AG09309 (cell line): ENCODE data around the gene ZNF574.

ENCODE experiments used
- DNase-seq: peaks from one replicate; pipeline ENCODE4 v3.0.0-alpha.2; 2010; ENCODE audit warnings: low read depth
- H3K4me3 ChIP-seq: 2 replicates; pipeline ENCODE4 v1.5.1; 2011; ENCODE audit warnings: mild to moderate bottlenecking, low read depth, low read length, moderate library complexity; ENCODE audit not compliant: control insufficient read depth
- TF ChIP-seq, protein P1 (sequence below): IDR thresholded peaks from 2 replicates; pipeline ENCODE4 v1.5.1; 2011; ENCODE audit warnings: mild to moderate bottlenecking, low read depth, low read length, inconsistent platforms; ENCODE audit not compliant: insufficient read depth, control insufficient read depth; ENCODE audit errors: missing control alignments

Gene ZNF574

DNA sequence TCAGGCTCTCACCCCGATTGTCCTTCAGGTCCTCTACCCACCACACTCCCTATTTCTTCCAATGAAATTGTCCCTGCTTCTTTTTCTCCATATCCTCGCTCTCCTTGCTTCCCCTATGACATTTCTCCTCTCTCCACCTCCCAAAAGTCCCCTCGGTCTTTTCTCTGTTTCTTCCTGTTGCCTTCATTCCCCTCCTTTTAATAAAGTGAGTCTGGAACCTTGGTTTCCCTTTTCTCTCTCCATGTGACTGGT lies 676 bp upstream of the ZNF574 start:
- TF ChIP-seq, protein P1, sequence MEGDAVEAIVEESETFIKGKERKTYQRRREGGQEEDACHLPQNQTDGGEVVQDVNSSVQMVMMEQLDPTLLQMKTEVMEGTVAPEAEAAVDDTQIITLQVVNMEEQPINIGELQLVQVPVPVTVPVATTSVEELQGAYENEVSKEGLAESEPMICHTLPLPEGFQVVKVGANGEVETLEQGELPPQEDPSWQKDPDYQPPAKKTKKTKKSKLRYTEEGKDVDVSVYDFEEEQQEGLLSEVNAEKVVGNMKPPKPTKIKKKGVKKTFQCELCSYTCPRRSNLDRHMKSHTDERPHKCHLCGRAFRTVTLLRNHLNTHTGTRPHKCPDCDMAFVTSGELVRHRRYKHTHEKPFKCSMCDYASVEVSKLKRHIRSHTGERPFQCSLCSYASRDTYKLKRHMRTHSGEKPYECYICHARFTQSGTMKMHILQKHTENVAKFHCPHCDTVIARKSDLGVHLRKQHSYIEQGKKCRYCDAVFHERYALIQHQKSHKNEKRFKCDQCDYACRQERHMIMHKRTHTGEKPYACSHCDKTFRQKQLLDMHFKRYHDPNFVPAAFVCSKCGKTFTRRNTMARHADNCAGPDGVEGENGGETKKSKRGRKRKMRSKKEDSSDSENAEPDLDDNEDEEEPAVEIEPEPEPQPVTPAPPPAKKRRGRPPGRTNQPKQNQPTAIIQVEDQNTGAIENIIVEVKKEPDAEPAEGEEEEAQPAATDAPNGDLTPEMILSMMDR, result no peak
- DNase-seq, result no peak
- H3K4me3 ChIP-seq, result peak overlapping the region; percentile 76

DNA sequence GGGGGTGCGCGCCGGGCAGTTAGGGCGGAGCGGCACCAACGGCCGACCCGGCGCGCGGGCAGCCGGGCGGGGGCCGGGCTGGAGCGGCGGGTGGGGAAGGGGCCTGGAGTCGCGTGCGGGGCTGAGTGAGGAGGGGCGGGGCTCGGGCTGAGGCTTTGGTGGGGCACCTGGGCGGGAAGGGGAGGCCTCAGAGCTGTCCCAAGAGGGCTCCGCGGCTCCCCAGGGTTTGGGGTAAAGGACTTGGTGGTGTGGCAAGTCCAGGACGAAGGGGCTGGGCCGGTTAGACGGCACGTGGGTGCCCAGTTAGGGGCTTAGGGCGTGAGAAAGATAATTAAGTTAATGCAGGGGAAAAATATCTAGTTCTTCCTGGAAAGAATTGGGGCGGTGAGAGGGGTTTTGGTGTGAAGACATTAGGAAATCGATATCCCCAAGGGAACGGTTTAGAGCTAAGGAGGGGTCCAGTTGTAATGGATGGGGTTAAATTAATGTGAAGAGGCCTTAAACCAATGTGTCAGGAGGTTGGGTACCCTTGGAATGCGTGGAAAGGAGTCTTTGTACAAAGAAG lies 496 bp downstream of the ZNF574 start:
- no peak for DNase-seq
- peak overlapping the region; percentile 94 for H3K4me3 ChIP-seq
- TF ChIP-seq, protein P1, result no peak

DNA sequence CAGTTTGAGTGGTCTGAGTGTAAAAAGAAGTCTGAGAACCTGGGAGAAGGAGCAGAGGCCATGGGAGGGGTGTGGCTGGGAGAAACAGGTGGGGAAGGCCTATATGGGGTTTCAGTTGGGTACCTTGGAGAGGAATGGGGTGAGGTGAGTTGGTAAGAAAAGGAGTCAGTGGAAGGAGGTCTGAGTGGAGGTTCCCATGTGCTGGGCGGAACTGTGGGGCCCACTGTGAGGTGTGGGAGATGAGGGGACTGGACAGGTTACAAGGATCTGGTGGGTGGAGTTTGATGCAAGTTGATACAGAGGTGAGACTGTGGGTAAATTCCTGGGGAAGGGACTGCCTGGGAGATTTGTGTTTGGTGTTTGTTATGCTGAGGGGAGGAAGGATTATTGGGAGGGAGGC lies 2.1 kb downstream of the ZNF574 start:
- DNase-seq, result no peak
- TF ChIP-seq, protein P1, result no peak
- no peak overlapping the region; the same call in 1 of the 2 replicates for H3K4me3 ChIP-seq

DNA sequence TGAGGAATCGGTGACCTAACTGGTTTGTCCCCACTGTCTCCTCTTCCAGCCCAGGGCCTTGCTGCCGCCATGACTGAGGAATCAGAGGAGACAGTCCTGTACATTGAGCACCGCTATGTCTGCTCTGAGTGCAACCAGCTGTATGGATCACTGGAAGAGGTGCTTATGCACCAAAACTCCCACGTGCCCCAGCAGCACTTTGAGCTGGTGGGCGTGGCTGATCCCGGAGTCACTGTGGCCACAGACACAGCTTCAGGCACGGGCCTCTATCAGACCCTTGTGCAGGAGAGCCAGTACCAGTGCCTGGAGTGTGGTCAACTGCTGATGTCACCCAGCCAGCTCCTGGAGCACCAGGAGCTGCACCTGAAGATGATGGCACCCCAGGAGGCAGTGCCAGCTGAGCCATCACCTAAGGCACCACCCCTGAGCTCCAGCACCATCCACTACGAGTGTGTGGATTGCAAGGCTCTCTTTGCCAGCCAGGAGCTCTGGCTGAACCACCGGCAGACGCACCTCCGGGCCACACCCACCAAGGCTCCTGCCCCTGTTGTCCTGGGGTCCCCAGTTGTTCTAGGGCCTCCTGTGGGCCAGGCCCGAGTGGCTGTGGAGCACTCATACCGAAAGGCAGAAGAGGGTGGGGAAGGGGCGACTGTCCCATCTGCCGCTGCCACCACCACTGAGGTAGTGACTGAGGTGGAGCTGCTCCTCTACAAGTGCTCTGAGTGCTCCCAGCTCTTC lies 2.7 kb downstream of the ZNF574 start:
- H3K4me3 ChIP-seq, result no peak overlapping the region
- DNase-seq, result no peak
- TF ChIP-seq, protein P1, result no peak

DNA sequence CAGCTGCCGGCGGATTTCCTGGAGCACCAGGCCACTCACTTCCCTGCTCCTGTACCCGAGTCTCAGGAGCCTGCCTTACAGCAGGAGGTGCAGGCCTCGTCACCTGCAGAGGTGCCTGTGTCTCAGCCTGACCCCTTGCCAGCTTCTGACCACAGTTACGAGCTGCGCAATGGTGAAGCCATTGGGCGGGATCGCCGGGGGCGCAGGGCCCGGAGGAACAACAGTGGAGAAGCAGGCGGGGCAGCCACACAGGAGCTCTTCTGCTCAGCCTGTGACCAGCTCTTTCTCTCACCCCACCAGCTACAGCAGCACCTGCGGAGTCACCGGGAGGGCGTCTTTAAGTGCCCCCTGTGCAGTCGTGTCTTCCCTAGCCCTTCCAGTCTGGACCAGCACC lies 3.3 kb downstream of the ZNF574 start:
- H3K4me3 ChIP-seq, result no peak overlapping the region
- DNase-seq, result no peak
- TF ChIP-seq, protein P1, result no peak

DNA sequence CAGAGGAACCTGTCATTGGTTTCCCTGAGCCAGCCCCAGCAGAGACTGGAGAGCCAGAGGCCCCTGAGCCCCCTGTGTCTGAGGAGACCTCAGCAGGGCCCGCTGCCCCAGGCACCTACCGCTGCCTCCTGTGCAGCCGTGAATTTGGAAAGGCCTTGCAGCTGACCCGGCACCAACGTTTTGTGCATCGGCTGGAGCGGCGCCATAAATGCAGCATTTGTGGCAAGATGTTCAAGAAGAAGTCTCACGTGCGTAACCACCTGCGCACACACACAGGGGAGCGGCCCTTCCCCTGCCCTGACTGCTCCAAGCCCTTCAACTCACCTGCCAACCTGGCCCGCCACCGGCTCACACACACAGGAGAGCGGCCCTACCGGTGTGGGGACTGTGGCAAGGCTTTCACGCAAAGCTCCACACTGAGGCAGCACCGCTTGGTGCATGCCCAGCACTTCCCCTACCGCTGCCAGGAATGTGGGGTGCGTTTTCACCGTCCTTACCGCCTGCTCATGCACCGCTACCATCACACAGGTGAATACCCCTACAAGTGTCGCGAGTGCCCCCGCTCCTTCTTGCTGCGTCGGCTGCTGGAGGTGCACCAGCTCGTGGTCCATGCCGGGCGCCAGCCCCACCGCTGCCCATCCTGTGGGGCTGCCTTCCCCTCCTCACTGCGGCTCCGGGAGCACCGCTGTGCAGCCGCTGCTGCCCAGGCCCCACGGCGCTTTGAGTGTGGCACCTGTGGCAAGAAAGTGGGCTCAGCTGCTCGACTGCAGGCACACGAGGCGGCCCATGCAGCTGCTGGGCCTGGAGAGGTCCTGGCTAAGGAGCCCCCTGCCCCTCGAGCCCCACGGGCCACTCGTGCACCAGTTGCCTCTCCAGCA lies 4.2 kb downstream of the ZNF574 start:
- no peak overlapping the region for H3K4me3 ChIP-seq
- DNase-seq, result no peak
- TF ChIP-seq, protein P1, result no peak
